ENCODE results near the gene NEUROG3.

GRCh38 chr10:69559525-69559924 lies 13.7 kb downstream of the NEUROG3 start:
- TF ChIP-seq CTCF (IDR thresholded peaks at IDR 0.05) (no peak), POLR2A (IDR thresholded peaks at IDR 0.05) (no peak), POLR2AphosphoS5 (IDR thresholded peaks at IDR 0.05; ENCODE audit: insufficient read depth in 1 of 2, low read depth in 1 of 2) (no peak)

Data from vagina (tissue), 2 donors.